IPS DF 4.7 (cell line): ENCODE results near the gene STARD10.

ENCODE experiments used
- DNase-seq: peaks from one replicate; pipeline ENCODE4 v3.0.0-alpha.2; 2013; ENCODE audit warnings: low spot score; ENCODE audit errors: extremely low read depth

STARD10 gene

GRCh38 chr11:72709478-72710238 lies 84.2 kb downstream of the STARD10 start:
- no peak for DNase-seq

GRCh38 chr11:72707032-72707431 lies 86.8 kb downstream of the STARD10 start:
- DNase-seq: no peak

GRCh38 chr11:72706579-72706978 lies 87.3 kb downstream of the STARD10 start:
- no peak for DNase-seq

- no peak for DNase-seq
These were observed 88.1 kb downstream of the STARD10 start for GRCh38 chr11:72705442-72706365.

- no peak for DNase-seq
These were observed 89.0 kb downstream of the STARD10 start for GRCh38 chr11:72704783-72705265.
